ENCODE measurements around the gene OSBPL10. TPM values are rescaled to one million over a fixed set of nuclear protein-coding genes. Genes with fewer than 3 reads are reported as not detected.
"Not testable (repeated sequence)": the region's sequence is repeated elsewhere in the genome, so short reads cannot be mapped to it uniquely, and the experiment has no call there.

Gene OSBPL10
- total RNA-seq, 1 donor from 2014 or later: 20.1 TPM

DNA sequence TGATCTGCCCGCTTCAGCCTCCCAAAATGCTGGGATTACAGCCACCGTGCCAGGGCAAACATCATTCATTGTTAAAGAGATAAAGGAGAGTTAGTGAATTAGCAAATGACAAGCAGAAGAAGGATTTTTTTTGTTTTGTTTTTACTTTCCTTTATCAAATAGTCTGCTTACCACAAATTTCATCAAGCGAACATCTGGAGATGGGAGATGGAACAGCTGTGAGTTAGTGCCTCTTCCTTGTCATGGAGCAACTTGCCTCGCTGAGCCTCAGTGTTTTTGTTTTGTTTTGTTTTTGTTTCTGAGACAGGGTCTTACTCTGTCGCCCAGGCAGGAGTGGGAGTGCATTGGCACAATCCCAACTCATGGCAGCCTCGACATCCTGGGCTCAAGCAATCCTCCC, 16.4 kb upstream of the OSBPL10 start:
- TF ChIP-seq, protein P1, sequence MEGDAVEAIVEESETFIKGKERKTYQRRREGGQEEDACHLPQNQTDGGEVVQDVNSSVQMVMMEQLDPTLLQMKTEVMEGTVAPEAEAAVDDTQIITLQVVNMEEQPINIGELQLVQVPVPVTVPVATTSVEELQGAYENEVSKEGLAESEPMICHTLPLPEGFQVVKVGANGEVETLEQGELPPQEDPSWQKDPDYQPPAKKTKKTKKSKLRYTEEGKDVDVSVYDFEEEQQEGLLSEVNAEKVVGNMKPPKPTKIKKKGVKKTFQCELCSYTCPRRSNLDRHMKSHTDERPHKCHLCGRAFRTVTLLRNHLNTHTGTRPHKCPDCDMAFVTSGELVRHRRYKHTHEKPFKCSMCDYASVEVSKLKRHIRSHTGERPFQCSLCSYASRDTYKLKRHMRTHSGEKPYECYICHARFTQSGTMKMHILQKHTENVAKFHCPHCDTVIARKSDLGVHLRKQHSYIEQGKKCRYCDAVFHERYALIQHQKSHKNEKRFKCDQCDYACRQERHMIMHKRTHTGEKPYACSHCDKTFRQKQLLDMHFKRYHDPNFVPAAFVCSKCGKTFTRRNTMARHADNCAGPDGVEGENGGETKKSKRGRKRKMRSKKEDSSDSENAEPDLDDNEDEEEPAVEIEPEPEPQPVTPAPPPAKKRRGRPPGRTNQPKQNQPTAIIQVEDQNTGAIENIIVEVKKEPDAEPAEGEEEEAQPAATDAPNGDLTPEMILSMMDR (IDR thresholded peaks at IDR 0.05; ENCODE audit: insufficient read depth, low read length, poor library complexity, severe bottlenecking): no peak
- Histone ChIP-seq H3K36me3 (ENCODE audit: control insufficient read depth, insufficient read depth, low read length) (no peaks in the 10 kb centered on the region), H3K4me3 (ENCODE audit: low read depth, low read length) (no peak overlapping the region), H3K27me3 (ENCODE audit: control insufficient read depth, insufficient read depth, low read length) (no peaks in the 10 kb centered on the region)
- DNase-seq (ENCODE audit: low read depth): no peak

DNA sequence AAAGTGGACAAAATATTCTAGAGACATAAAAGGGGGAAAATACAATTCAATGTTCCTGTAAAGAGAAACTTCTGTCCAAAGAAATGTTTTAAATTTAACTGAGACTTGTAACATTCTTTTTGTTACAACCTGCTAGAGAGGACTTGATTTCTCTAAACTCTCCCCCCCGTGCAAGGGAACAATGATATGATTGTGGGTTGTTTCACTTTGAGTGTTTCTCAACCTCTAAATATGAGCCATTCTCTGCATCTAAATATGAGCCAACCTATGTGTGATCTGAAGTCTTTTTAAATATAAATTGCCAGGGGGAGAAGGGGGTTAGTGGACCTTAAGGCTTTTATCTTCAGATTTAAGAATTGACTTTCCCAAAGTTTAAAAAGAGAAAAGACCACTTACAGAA, 15.1 kb upstream of the OSBPL10 start:
- Histone ChIP-seq H3K36me3 (ENCODE audit: control insufficient read depth, insufficient read depth, low read length) (no peaks in the 10 kb centered on the region), H3K4me3 (ENCODE audit: low read depth, low read length) (no peak overlapping the region), H3K27me3 (ENCODE audit: control insufficient read depth, insufficient read depth, low read length) (no peaks in the 10 kb centered on the region)
- no peak for DNase-seq (ENCODE audit: low read depth)
- TF ChIP-seq, protein P1 (IDR thresholded peaks at IDR 0.05; ENCODE audit: insufficient read depth, low read length, poor library complexity, severe bottlenecking): no peak

DNA sequence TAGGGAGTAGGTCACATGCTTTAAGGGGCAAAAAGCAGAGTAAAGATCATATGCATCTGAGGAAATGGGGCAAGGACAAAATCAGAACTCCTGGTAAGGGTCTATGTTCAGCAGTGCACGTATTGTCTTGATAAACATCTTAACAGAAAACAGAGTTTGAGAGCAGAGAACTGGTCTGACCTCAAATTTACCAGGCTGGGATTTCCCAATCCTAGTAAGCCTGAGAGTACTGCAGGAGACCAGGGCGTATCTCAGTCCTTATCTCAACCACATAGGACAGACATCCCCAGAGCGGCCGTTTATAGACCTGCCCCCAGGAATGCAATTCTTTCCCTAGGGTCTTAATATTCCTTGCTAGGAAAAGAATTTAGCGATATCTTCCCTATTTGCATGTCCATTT, 14.0 kb upstream of the OSBPL10 start:
- not testable (repeated sequence) for H3K4me3 ChIP-seq (ENCODE audit: low read depth, low read length)

DNA sequence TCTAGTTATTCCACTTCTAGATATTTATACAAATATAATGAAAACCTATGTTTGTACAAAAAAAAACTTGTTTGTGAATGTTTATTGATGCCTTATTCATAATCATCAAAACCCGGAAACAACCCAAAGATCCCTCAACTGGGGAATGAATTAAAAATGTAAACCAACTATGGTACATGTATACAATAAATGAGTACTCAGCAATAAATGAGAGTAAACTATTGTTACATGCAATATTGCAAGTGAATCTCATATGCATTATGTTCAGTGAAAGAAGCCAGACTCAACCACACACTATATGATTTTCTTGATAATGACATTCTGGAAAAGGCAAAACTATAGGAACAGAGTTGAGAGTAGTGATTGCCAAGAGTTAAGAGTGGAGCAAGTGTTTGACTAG, 12.8 kb upstream of the OSBPL10 start:
- H3K4me3 ChIP-seq (ENCODE audit: low read depth, low read length): no peak overlapping the region
- no peaks in the 10 kb centered on the region for H3K27me3 ChIP-seq (ENCODE audit: control insufficient read depth, insufficient read depth, low read length)
- no peaks in the 10 kb centered on the region for H3K36me3 ChIP-seq (ENCODE audit: control insufficient read depth, insufficient read depth, low read length)
- TF ChIP-seq, protein P1 (IDR thresholded peaks at IDR 0.05; ENCODE audit: insufficient read depth, low read length, poor library complexity, severe bottlenecking): no peak
- no peak for DNase-seq (ENCODE audit: low read depth)

More for the DNA sequence above, 14.0 kb upstream of the OSBPL10 start:
- DNase-seq (ENCODE audit: low read depth); H3K36me3 ChIP-seq (ENCODE audit: control insufficient read depth, insufficient read depth, low read length); H3K27me3 ChIP-seq (ENCODE audit: control insufficient read depth, insufficient read depth, low read length): not testable (repeated sequence)

DNA sequence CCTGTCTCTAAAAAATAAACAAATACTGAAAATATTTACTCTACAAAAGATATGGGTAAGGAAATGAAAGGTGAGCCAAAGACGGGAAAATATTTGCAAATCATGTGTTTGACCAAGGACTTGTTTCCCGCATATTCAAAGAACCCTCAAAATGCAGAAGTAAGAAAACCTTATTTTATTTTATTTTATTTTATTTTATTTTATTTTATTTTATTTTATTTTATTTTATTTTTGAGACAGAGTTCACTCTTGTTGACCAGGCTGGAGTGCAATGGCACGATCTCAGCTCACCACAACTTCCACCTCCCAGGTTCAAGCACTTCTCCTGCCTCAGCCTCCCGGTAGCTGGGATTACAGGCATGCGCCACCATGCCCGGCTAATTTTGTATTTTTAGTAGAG, 11.9 kb upstream of the OSBPL10 start:
- H3K36me3 ChIP-seq (ENCODE audit: control insufficient read depth, insufficient read depth, low read length); H3K4me3 ChIP-seq (ENCODE audit: low read depth, low read length); DNase-seq (ENCODE audit: low read depth); H3K27me3 ChIP-seq (ENCODE audit: control insufficient read depth, insufficient read depth, low read length): not testable (repeated sequence)

DNA sequence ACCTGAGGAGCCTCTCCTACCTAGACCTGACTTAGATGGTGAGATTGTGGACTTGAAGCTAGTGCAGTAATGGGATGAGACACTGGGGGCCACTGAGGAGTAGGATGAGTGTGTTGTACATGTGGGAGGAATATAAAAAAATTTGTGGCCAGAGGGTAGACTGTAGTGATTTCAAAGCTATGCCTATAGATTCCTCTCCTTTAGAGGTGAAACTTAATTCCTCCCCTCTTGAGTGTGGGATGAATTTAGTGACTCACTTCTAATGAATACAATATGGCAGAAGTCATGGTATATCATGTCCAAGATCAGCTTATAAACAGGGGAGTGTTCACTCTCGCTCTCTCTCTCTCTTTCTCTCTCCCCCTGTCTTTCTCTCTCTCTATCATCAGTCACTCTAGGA, 7.2 kb upstream of the OSBPL10 start:
- Histone ChIP-seq H3K4me3 (ENCODE audit: low read depth, low read length) (no peak overlapping the region), H3K27me3 (ENCODE audit: control insufficient read depth, insufficient read depth, low read length) (no peaks in the 10 kb centered on the region), H3K36me3 (ENCODE audit: control insufficient read depth, insufficient read depth, low read length) (no peaks in the 10 kb centered on the region)
- DNase-seq (ENCODE audit: low read depth): no peak
- TF ChIP-seq, protein P1 (IDR thresholded peaks at IDR 0.05; ENCODE audit: insufficient read depth, low read length, poor library complexity, severe bottlenecking): no peak

DNA sequence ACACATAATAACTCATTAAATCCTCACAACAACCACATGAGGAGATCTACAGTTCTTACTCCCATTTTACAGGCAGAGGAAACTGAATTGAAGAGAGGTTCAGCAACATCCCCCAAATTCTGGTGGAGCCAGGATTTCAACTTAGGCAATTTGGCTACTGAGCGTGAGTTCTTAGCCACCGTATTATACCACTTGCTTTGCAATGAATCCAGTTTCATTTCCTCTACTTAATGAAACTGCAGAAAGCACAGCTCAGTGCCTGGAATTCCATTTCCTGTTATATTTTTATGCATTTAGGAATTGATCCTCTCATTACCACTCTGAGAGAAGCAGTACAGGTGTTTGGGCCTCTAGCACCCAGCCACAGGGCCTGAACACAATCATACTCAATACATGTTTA, 4.8 kb upstream of the OSBPL10 start:
- no peaks in the 10 kb centered on the region for H3K27me3 ChIP-seq (ENCODE audit: control insufficient read depth, insufficient read depth, low read length)
- H3K36me3 ChIP-seq (ENCODE audit: control insufficient read depth, insufficient read depth, low read length): no peaks in the 10 kb centered on the region
- no peak for DNase-seq (ENCODE audit: low read depth)
- no peak overlapping the region for H3K4me3 ChIP-seq (ENCODE audit: low read depth, low read length)
- TF ChIP-seq, protein P1 (IDR thresholded peaks at IDR 0.05; ENCODE audit: insufficient read depth, low read length, poor library complexity, severe bottlenecking): no peak

All from kidney epithelial cell (primary cell).